ENCODE results near the gene GPR18.

Gene GPR18

DNA sequence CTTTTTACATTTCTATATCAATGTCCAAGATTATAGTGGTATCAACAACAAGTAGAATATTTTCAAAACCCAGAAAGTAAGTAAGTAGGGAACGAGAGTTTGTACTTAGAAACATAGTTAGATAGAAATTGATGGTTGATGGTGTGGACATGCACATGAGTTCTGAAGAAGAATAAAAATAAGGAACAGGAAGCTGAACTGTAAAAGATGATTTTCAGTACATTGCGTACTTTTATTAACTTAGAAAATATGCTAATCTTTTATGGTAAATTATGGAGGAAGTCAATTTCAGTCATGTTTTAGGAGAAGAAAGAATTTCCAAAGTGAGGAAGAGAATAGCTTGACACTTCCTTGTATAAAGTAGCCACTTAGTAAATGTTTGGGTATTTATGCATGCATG, 12.3 kb upstream of the GPR18 start:
- TF ChIP-seq, protein P1, sequence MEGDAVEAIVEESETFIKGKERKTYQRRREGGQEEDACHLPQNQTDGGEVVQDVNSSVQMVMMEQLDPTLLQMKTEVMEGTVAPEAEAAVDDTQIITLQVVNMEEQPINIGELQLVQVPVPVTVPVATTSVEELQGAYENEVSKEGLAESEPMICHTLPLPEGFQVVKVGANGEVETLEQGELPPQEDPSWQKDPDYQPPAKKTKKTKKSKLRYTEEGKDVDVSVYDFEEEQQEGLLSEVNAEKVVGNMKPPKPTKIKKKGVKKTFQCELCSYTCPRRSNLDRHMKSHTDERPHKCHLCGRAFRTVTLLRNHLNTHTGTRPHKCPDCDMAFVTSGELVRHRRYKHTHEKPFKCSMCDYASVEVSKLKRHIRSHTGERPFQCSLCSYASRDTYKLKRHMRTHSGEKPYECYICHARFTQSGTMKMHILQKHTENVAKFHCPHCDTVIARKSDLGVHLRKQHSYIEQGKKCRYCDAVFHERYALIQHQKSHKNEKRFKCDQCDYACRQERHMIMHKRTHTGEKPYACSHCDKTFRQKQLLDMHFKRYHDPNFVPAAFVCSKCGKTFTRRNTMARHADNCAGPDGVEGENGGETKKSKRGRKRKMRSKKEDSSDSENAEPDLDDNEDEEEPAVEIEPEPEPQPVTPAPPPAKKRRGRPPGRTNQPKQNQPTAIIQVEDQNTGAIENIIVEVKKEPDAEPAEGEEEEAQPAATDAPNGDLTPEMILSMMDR (IDR thresholded peaks at IDR 0.05; ENCODE audit: insufficient read depth, low read depth, low read length, missing control alignments) = no peak
- H3K4me3 ChIP-seq (ENCODE audit: low read depth, low read length) = no peak overlapping the region
- no peak for DNase-seq (ENCODE audit: low read depth)

DNA sequence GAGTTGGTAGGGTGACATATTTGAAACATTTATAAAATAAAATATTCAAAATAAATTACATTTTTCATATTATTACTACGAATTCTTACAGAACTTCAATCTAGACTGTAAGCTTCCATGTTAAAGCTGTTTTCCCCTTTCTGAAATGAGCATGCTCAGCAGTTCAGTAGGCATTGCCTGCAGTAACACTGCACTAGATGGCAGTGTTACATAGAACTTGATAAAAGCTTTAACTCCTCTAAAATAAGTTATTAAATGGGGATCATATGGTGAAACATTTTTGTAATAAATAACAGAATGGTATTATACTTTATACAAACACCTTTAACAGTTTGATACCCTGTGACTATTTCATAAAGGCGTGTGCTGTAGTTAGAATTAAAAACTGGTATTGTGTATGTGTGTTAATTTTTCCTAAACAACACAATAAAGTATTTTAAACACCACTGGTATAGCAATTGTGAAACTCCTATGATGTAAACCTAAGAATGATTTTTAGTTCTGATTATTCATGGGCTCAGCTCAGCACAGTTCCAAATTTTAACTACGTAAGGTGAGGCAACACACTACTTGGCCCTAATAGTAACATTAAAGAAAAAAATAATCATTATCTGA, 11.6 kb upstream of the GPR18 start:
- peak; percentile 76 for DNase-seq (ENCODE audit: low read depth)
- H3K4me3 ChIP-seq (ENCODE audit: low read depth, low read length) = no peak overlapping the region
- TF ChIP-seq, protein P1 (IDR thresholded peaks at IDR 0.05; ENCODE audit: insufficient read depth, low read depth, low read length, missing control alignments) = peak; percentile 73

DNA sequence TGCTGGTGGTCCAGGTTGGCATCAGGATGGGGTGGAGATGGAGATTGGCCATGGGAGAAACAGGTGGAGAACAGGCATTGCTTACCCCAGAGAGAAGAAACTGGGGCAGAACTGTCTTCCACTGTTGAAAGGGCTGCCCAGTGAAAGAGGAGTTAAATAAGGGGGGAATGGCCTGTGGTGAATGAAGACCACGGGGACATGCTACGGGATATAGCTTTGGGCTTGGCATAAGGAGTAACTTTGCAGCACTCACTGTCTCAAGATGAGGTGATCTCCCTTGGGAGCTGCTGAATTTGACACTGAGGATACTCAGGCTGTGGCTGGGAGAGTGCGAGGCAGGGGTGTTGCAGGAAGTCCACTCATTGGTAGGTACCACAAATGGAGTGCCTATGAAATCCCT, 10.6 kb upstream of the GPR18 start:
- no peak for DNase-seq (ENCODE audit: low read depth)
- no peak overlapping the region for H3K4me3 ChIP-seq (ENCODE audit: low read depth, low read length)
- TF ChIP-seq, protein P1 (IDR thresholded peaks at IDR 0.05; ENCODE audit: insufficient read depth, low read depth, low read length, missing control alignments) = no peak

DNA sequence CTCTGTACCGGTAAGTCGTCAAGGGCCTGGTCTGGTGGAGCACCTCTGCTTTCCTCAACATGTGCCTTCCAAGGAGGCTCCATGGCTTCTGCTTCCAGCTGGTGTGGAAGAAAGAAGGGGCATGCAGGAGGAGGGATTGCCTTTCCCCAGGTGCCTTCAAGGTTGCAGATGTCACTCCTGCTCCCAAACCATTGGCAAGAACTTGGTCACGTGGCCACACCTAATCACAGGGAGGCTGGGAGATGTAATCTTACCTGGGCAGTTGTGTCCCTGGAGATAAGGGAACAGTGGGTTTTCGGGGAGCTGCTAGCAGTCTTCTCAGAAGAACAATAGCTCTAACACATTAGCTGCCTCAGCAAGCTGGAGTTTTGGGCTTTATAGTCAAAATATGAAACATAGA, 9.7 kb upstream of the GPR18 start:
- TF ChIP-seq, protein P1 (IDR thresholded peaks at IDR 0.05; ENCODE audit: insufficient read depth, low read depth, low read length, missing control alignments) = no peak
- no peak overlapping the region for H3K4me3 ChIP-seq (ENCODE audit: low read depth, low read length)
- DNase-seq (ENCODE audit: low read depth) = no peak

DNA sequence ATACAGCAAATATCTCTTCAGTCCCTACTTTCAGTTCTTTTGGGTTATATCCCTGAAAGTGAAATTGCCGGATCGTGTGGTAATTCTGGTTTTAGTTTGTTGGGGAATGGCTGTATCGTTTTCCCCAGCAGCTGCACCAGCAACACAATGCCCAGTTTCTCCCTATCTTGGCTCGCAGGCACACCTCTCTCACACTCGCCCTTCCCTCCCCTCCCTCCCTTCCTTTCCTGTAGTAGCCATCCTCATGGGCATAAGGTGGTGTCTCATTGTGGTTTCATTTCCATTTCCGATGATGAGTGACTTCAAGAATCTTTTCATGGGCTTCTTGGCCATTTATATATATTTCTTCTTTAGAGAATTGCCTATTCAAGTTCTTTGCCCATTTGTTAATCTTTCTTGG, 8.6 kb upstream of the GPR18 start:
- no peak for DNase-seq (ENCODE audit: low read depth)
- H3K4me3 ChIP-seq (ENCODE audit: low read depth, low read length) = no peak overlapping the region
- TF ChIP-seq, protein P1 (IDR thresholded peaks at IDR 0.05; ENCODE audit: insufficient read depth, low read depth, low read length, missing control alignments) = no peak

DNA sequence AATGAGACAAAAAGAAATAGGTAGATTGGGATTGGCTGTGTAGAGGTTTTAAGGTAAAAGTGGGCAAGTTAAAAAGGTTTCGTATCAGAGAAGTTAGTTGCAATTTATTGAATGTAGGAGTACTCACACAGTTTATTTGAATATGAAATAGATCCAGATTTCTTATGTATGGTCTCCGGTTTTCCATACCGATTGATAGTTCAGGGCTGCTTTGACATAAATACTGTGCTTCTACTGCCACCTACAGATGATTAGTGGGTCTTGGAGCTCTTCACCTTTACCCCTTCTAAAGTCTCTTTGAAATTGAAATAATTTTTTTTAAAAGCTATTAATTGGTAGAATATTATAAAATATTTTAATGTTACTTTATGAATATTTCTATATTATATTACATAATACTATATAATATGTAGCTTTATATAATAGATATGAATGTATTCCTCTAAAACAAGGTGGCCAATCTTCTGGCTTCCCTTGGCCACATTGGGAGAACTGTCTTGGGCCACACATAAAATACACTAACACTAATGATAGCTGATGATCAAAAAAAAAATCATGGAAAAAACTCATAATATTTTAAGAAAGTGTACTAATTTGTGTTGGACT, 7.7 kb upstream of the GPR18 start:
- H3K4me3 ChIP-seq (ENCODE audit: low read depth, low read length) = no peak overlapping the region
- peak; percentile 72 for DNase-seq (ENCODE audit: low read depth)
- TF ChIP-seq, protein P1 (IDR thresholded peaks at IDR 0.05; ENCODE audit: insufficient read depth, low read depth, low read length, missing control alignments) = peak; percentile 60
